ENCODE data around the gene ARG1. TPM values are rescaled to one million over a fixed set of nuclear protein-coding genes. Genes with fewer than 3 reads are reported as not detected.

ARG1 gene
- total and polyA plus RNA-seq, 2 of the 4 experiments (the other 2 are of a cell fraction): not detected

Other genes starting within 250 kb of the ARG1 start
- 38.3 and 40.7 TPM in 2 replicates for gene MED23, start 55.0 kb downstream of the ARG1 start, total RNA-seq (2012; rRNA removed)
- 13.0 and 16.0 TPM in 2 replicates for gene MED23, start 55.0 kb downstream of the ARG1 start, polyA plus RNA-seq (2012; rRNA removed)
- gene ENPP3, start 64.1 kb downstream of the ARG1 start, total RNA-seq (2012; rRNA removed): under 0.01 TPM in 1 of 2 replicates, not detected in the other
- gene ENPP3, start 64.1 kb downstream of the ARG1 start, polyA plus RNA-seq (2012; rRNA removed): 0.05 TPM in 1 of 2 replicates, not detected in the other
- gene OR2A4, start 128.2 kb downstream of the ARG1 start, total RNA-seq (2012; rRNA removed): not detected in 2 replicates
- gene OR2A4, start 128.2 kb downstream of the ARG1 start, polyA plus RNA-seq (2012; rRNA removed): not detected in 2 replicates
- not detected in 2 replicates for gene CTAGE9, start 137.8 kb downstream of the ARG1 start, total RNA-seq (2012; rRNA removed)
- gene CTAGE9, start 137.8 kb downstream of the ARG1 start, polyA plus RNA-seq (2012; rRNA removed): not detected in 2 replicates
- gene ENPP1, start 234.8 kb downstream of the ARG1 start, total RNA-seq (2012; rRNA removed): 38.9 and 39.4 TPM in 2 replicates
- 10.5 and 10.9 TPM in 2 replicates for gene ENPP1, start 234.8 kb downstream of the ARG1 start, polyA plus RNA-seq (2012; rRNA removed)